Prostate gland (tissue), 2 donors: ENCODE results near the gene CGB3. TPM values are rescaled to one million over a fixed set of nuclear protein-coding genes. Genes with fewer than 3 reads are reported as not detected.

Source experiments
- DNase-seq: peaks from one replicate; pipeline ENCODE4 v3.0.0-alpha.2; 2019; ENCODE audit warnings: low spot score
- H3K27ac ChIP-seq, 2 donors: fragments of 200-600 bp; sonication (generic); 2 replicates each; pipeline ENCODE4 v1.5.1; 2017 to 2019
- H3K27me3 ChIP-seq: fragments of 200-600 bp; sonication (generic); replicated peaks from 2 replicates; pipeline ENCODE4 v1.5.1; 2019; ENCODE audit not compliant: insufficient read depth
- H3K36me3 ChIP-seq, 2 donors: fragments of 200-600 bp; sonication (generic); 1 replicate in 1 of 2; 2 replicates in 1 of 2; pipeline versions ENCODE4 v1.5.1 to v1.8.1; 2017 to 2019
- H3K4me1 ChIP-seq: fragments of 200-600 bp; sonication (generic); replicated peaks from 2 replicates; pipeline ENCODE4 v1.5.1; 2019
- H3K4me3 ChIP-seq, 2 donors: fragments of 200-600 bp; sonication (generic); 2 replicates each; pipeline ENCODE4 v1.5.1; 2017 to 2019
- H3K9me3 ChIP-seq: fragments of 200-600 bp; sonication (generic); 2 replicates; pipeline ENCODE4 v1.5.1; 2017
- POLR2A ChIP-seq: fragments of 450-650 bp; IDR thresholded peaks from one replicate; pipeline ENCODE4 v1.6.1; 2016; ENCODE audit warnings: antibody characterized with exemption, mild to moderate bottlenecking
- POLR2AphosphoS5 ChIP-seq: sonication (generic); formaldehyde crosslinking; IDR thresholded peaks from one replicate; pipeline ENCODE4 v1.6.1; 2017; ENCODE audit warnings: antibody characterized with exemption
- WGBS: methylation state at CpG from one replicate; pipeline ENCODE4 v1.1.5; 2018; 5-methylcytosine and 5-hydroxymethylcytosine counted together
- intact Hi-C: fragments of 100-400 bp; cut with DNase I; formaldehyde crosslinking; loops from one replicate; pipeline ENCODE4 v1.14.2; 2022
- total RNA-seq, 2 donors: library from RNA; depleted of rRNA; stranded (reverse); fragments of >200 nt; gene quantifications; one replicate each; pipeline ENCODE4 v1.1.0, GENCODE V29; 2016
- TF ChIP-seq, protein P1 (sequence below), 4 experiments: fragments of 200-600 bp in 2 of 4; fragments of 450-650 bp in 2 of 4; sonication (generic) in 2 of 4; IDR thresholded peaks; 1 replicate in 3 of 4; 2 replicates in 1 of 4; pipeline ENCODE4 v1.5.1; 2016 to 2019; ENCODE audit warnings: antibody characterized with exemption in 4 of 4, mild to moderate bottlenecking in 2 of 4, moderate library complexity in 2 of 4

The CGB3 gene
- total RNA-seq, 2 donors from 2014 or later: not detected

DNA sequence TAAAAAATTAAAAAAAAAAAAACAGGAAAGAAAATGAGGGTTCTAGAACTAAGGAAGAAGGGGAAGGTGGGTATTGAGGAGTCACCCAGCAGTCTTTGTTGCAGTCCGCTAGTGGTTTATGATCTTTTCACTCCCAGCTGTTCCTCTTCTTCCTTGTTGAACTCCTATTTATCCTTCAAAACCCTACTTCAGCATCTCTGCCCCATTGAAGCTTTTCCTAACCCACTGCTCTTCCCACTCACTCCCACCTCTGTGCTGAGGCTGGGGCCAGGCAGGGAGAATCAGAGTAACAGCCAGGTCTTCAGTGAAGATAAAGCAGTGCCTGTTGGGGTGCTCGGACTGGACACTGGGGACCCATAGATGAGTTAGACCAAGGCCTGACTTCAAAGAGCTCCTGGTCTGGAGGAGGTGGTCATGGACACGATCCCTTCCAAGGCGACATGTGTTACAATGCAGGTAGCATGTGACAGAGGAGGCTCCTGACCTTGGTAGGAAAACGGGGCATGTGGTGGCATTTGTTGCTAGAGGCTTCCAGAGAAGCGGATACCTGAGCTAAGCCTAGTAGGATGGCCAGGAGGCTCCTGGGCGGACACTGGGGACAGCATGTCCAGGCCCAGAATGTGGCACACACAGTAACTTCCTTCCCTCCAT is 19.0 kb downstream of the CGB3 start:
- no peak overlapping the region for H3K4me3 ChIP-seq
- peaks cover 0 to 4% of the 10 kb centered on the region in 2 donors for H3K36me3 ChIP-seq
- DNase-seq: no peak
- intact Hi-C loops: no loop called here
- no peaks in the 10 kb centered on the region for H3K27me3 ChIP-seq
- H3K27ac ChIP-seq: no peak overlapping the region
- TF ChIP-seq, protein P1, sequence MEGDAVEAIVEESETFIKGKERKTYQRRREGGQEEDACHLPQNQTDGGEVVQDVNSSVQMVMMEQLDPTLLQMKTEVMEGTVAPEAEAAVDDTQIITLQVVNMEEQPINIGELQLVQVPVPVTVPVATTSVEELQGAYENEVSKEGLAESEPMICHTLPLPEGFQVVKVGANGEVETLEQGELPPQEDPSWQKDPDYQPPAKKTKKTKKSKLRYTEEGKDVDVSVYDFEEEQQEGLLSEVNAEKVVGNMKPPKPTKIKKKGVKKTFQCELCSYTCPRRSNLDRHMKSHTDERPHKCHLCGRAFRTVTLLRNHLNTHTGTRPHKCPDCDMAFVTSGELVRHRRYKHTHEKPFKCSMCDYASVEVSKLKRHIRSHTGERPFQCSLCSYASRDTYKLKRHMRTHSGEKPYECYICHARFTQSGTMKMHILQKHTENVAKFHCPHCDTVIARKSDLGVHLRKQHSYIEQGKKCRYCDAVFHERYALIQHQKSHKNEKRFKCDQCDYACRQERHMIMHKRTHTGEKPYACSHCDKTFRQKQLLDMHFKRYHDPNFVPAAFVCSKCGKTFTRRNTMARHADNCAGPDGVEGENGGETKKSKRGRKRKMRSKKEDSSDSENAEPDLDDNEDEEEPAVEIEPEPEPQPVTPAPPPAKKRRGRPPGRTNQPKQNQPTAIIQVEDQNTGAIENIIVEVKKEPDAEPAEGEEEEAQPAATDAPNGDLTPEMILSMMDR (IDR thresholded peaks at IDR 0.05): no peak
- TF ChIP-seq POLR2AphosphoS5: no peak
- no peak for TF ChIP-seq POLR2A
- no peaks in the 10 kb centered on the region for H3K4me1 ChIP-seq
- 95% methylated on average over 7 of the region's 7 CpGs for WGBS
- no peaks in the 10 kb centered on the region for H3K9me3 ChIP-seq

- H3K4me1 ChIP-seq: no peaks in the 10 kb centered on the region
- peaks cover 0 to 4% of the 10 kb centered on the region in 2 donors for H3K36me3 ChIP-seq
- no peaks in the 10 kb centered on the region for H3K27me3 ChIP-seq
- no peak overlapping the region for H3K27ac ChIP-seq
- DNase-seq: no peak
- TF ChIP-seq POLR2AphosphoS5: no peak
- no peak for TF ChIP-seq POLR2A
- TF ChIP-seq, protein P1 (IDR thresholded peaks at IDR 0.05): no peak
- H3K9me3 ChIP-seq: no peaks in the 10 kb centered on the region
- intact Hi-C loops: no loop called here
- H3K4me3 ChIP-seq: no peak overlapping the region
- WGBS: 98% methylated on average over 15 of the region's 15 CpGs
Observed at GRCh38 chr19:49004133-49004532, 20.0 kb downstream of the CGB3 start.

DNA sequence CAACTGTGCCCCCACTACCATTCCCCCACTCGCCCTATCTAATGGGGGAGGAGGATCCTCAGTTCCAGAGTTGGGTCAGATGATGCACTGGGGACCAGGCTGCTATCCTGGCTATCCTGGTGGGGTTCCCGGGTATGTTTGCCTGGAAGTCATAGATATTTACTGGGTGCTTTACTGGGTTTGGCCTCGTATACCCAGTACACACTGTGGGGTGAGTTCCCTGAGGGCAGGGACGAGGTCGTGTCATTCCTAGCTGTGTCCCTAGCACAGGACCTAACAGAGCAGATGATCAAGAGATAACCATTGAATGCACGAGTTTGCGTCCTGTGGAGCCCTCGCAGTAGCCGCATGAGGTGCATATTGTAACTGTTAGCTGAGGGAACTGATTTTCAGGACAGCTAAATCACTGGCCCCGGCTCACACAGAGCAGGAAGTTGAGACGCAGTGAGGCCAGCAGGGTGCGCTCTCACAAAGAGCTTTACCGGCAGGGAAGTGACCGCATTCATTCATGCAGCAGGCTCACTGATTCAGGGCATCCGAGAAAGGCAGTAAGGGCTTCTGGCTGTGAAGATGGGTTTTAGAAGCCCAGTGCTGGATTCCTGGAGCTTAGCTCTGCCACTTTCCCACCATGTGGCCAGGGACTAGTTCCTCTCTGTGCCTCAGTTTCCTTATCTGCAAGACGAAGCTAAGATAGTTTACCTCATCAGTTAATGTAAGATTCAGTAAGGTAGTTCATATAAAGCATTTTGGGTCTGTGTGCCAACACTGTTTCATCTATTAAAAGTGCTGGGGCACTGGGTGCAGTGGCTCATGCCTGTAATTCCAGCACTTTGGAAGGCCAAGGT is 24.4 kb downstream of the CGB3 start:
- 49% methylated on average over 16 of the region's 16 CpGs for whole genome bisulfite sequencing
- Histone ChIP-seq H3K27ac (no peak overlapping the region), H3K9me3 (no peaks in the 10 kb centered on the region), H3K4me3 (no peak overlapping the region), H3K4me1 (no peaks in the 10 kb centered on the region), H3K27me3 (no peaks in the 10 kb centered on the region), H3K36me3 (no peaks in the 10 kb centered on the region)
- intact Hi-C loops: no loop called here
- DNase-seq: no peak
- TF ChIP-seq, protein P1 (IDR thresholded peaks at IDR 0.05): peak in 3 of 4 experiments; percentile 21 to 53 (median 41)
- TF ChIP-seq POLR2AphosphoS5: no peak
- TF ChIP-seq POLR2A: no peak

- DNase-seq: no peak
- Histone ChIP-seq H3K27me3 (no peaks in the 10 kb centered on the region), H3K27ac (no peak overlapping the region), H3K9me3 (no peaks in the 10 kb centered on the region), H3K4me1 (peaks cover 6% of the 10 kb centered on the region), H3K36me3 (no peaks in the 10 kb centered on the region), H3K4me3 (no peak overlapping the region)
- TF ChIP-seq, protein P1 (IDR thresholded peaks at IDR 0.05): peak in 1 of 4 experiments; percentile 16
- TF ChIP-seq POLR2AphosphoS5: no peak
- no peak for TF ChIP-seq POLR2A
- intact Hi-C loops: no loop called here
- 72% methylated on average over 5 of the region's 5 CpGs for WGBS
Observed at GRCh38 chr19:48997972-48998371, 26.2 kb downstream of the CGB3 start.
